ENCODE results near the gene TSEN2.
"Not testable (repeated sequence)": the region's sequence is repeated elsewhere in the genome, so short reads cannot be mapped to it uniquely, and the experiment has no call there.

Gene TSEN2

GRCh38 chr3:12484198-12484982 is at the start of gene TSEN2:
Gene TSEN2, plus strand, starts transcription at chr3:12484480. Its CDS starts 5,321 bp downstream, at chr3:12489801.
- peak; percentile 99 for DNase-seq

- DNase-seq: no peak
Observed at GRCh38 chr3:12436514-12437220, 47.6 kb upstream of the TSEN2 start.

GRCh38 chr3:12437221-12437605 is 47.1 kb upstream of the TSEN2 start:
- DNase-seq: no peak

- DNase-seq: no peak
Observed at GRCh38 chr3:12437861-12438260, 46.4 kb upstream of the TSEN2 start.

- no peak for DNase-seq
Observed at GRCh38 chr3:12438318-12438717, 46.0 kb upstream of the TSEN2 start.

GRCh38 chr3:12439161-12439940 is 44.9 kb upstream of the TSEN2 start:
- no peak for DNase-seq

GRCh38 chr3:12440927-12441714 is 43.2 kb upstream of the TSEN2 start:
- DNase-seq: no peak

- DNase-seq: no peak
Observed at GRCh38 chr3:12442654-12443501, 41.4 kb upstream of the TSEN2 start.

GRCh38 chr3:12443781-12444522 is 40.3 kb upstream of the TSEN2 start:
- DNase-seq: no peak

GRCh38 chr3:12444582-12445471 is 39.5 kb upstream of the TSEN2 start:
- no peak for DNase-seq

GRCh38 chr3:12445523-12446240 is 38.6 kb upstream of the TSEN2 start:
- DNase-seq: no peak

- no peak for DNase-seq
Observed at GRCh38 chr3:12446298-12446697, 38.0 kb upstream of the TSEN2 start.

GRCh38 chr3:12447075-12447474 is 37.2 kb upstream of the TSEN2 start:
- DNase-seq: no peak

GRCh38 chr3:12448404-12449202 is 35.7 kb upstream of the TSEN2 start:
- DNase-seq: not testable (repeated sequence)

- DNase-seq: no peak
Observed at GRCh38 chr3:12449889-12450682, 34.2 kb upstream of the TSEN2 start.

GRCh38 chr3:12451481-12451880 is 32.8 kb upstream of the TSEN2 start:
- no peak for DNase-seq

- DNase-seq: no peak
Observed at GRCh38 chr3:12451960-12452359, 32.3 kb upstream of the TSEN2 start.

Data from activated T-cell treated with anti-CD3 and anti-CD28 coated beads, Interleukin-2, amount 50 U/mL, for 1 hour (primary cell).